HEK293T (cell line): ENCODE data around the gene CARMIL3.

Experiments
- CTCF ChIA-PET: fragments of 350-600 bp; formaldehyde crosslinking; extraction: SDS; loops from one replicate; lab custom pipeline; 2021; ENCODE audit warnings: antibody characterized with exemption, inconsistent platforms; lab: Yijun Ruan, JAX
- POLR2A ChIA-PET: fragments of 350-600 bp; formaldehyde crosslinking; extraction: SDS; loops from one replicate; lab custom pipeline; 2020; ENCODE audit warnings: antibody characterized with exemption, inconsistent platforms; lab: Yijun Ruan, JAX
- DNase-seq: peaks from one replicate; pipeline ENCODE4 v3.0.0; 2012; ENCODE audit warnings: mixed read lengths; ENCODE audit errors: extremely low spot score
- ARNT ChIP-seq: fragments of 450-650 bp; IDR thresholded peaks from 2 replicates; pipeline ENCODE4 v1.6.1; 2017; ENCODE audit warnings: mild to moderate bottlenecking
- BHLHE40 ChIP-seq: fragments of 450-650 bp; IDR thresholded peaks from 2 replicates; pipeline ENCODE4 v1.6.1; 2016; ENCODE audit warnings: mild to moderate bottlenecking, moderate library complexity, borderline replicate concordance
- CTBP1 ChIP-seq: fragments of 450-650 bp; IDR thresholded peaks from 2 replicates; pipeline ENCODE4 v1.6.1; 2016; ENCODE audit warnings: borderline replicate concordance
- ELF4 ChIP-seq: fragments of 450-650 bp; IDR thresholded peaks from 2 replicates; pipeline ENCODE4 v1.6.1; 2017; ENCODE audit warnings: antibody characterized with exemption
- FOXA1 ChIP-seq: fragments of 450-650 bp; IDR thresholded peaks from 2 replicates; pipeline ENCODE4 v1.6.1; 2016; ENCODE audit warnings: mild to moderate bottlenecking
- FOXK2 ChIP-seq: fragments of 450-650 bp; IDR thresholded peaks from 2 replicates; pipeline ENCODE4 v1.6.1; 2016; ENCODE audit warnings: mild to moderate bottlenecking
- FOXM1 ChIP-seq: fragments of 450-650 bp; IDR thresholded peaks from 2 replicates; pipeline ENCODE4 v1.6.1; 2017; ENCODE audit warnings: mild to moderate bottlenecking, borderline replicate concordance
- HDGF ChIP-seq: fragments of 450-650 bp; IDR thresholded peaks from 2 replicates; pipeline ENCODE4 v1.6.1; 2017; ENCODE audit warnings: antibody characterized with exemption, borderline replicate concordance
- L3MBTL2 ChIP-seq: fragments of 450-650 bp; conservative IDR thresholded peaks from 2 replicates; pipeline ENCODE4 v1.6.1; 2016; ENCODE audit warnings: mild to moderate bottlenecking
- LEF1 ChIP-seq: fragments of 450-650 bp; IDR thresholded peaks from 2 replicates; pipeline ENCODE4 v1.6.1; 2017; ENCODE audit warnings: mild to moderate bottlenecking, borderline replicate concordance
- NFRKB ChIP-seq: fragments of 450-650 bp; IDR thresholded peaks from 2 replicates; pipeline ENCODE4 v1.6.1; 2016; ENCODE audit warnings: mild to moderate bottlenecking, moderate library complexity
- PKNOX1 ChIP-seq: fragments of 450-650 bp; IDR thresholded peaks from 2 replicates; pipeline ENCODE4 v1.6.1; 2016
- SP1 ChIP-seq: fragments of 450-650 bp; IDR thresholded peaks from 2 replicates; pipeline ENCODE4 v1.6.1; 2017
- SUZ12 ChIP-seq: fragments of 450-650 bp; IDR thresholded peaks from 2 replicates; pipeline ENCODE4 v1.6.1; 2016; ENCODE audit warnings: mild to moderate bottlenecking
- TARDBP ChIP-seq: fragments of 450-650 bp; IDR thresholded peaks from 2 replicates; pipeline ENCODE4 v1.6.1; 2016
- ZNF384 ChIP-seq: fragments of 450-650 bp; IDR thresholded peaks from 2 replicates; pipeline ENCODE4 v1.6.1; 2016

Gene CARMIL3

DNA sequence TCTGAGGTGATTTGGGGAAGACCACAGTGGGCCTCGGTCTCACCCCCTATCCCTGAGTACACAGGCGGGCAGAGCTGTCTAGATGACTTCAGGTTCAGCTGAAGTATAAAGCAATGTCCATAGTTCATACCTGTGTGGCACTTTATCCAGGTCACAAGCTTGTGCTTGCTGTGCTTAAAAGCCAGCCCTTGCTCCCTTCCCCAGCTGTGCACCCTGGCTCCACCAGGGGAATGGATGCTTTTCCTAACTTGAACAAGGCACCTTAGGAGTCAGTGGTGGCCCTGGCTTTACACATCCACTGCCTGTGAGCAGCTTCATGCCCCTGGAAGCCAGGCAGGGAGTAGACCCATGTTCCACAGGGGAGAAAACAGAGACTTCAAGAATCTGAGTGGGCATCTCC, 5.5 kb downstream of the CARMIL3 start:
- no peak for DNase-seq
- no peak for TF ChIP-seq SUZ12
- no peak for TF ChIP-seq CTBP1
- TF ChIP-seq HDGF, result no peak
- TF ChIP-seq FOXM1, result no peak
- TF ChIP-seq NFRKB, result no peak
- no peak for TF ChIP-seq FOXK2
- no peak for TF ChIP-seq ARNT
- no peak for TF ChIP-seq TARDBP
- TF ChIP-seq BHLHE40, result no peak
- no peak for TF ChIP-seq PKNOX1
- ChIA-PET POLR2A (interaction anchor here (1.6 to 3.7 kb wide), 7 partner anchors 24 to 103 kb away, joined by 4 to 73 read pairs (median 10); partner anchors contain the start of genes DCAF11, EMC9, IRF9 and NRL), CTCF (interaction anchor here (1.4 to 6.9 kb wide), 8 partner anchors 9 to 250 kb away, joined by 5 to 153 read pairs (median 14); partner anchors contain the start of genes DCAF11, IRF9, NRL and PCK2)

DNA sequence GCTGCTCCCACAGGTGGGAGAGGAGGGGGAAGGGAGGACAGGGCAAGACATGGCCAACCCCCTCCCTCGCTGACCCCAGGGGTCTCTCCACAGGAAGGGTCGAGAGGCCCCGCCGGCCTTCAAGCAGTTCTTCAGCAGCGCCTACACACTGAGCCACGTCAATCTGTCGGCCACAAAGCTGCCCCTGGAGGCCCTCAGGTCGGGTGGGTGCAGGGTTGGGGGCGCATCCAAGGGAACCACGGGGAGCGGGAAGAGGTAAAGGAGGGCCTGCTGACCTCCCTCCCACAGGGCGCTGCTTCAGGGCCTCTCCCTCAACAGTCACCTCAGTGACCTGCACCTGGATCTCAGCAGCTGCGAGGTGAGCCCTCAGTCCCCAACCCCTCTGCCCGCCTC, 6.1 kb downstream of the CARMIL3 start:
- ChIA-PET POLR2A (interaction anchor here (0.9 to 3.7 kb wide), 11 partner anchors 15 to 103 kb away, joined by 3 to 73 read pairs (median 7); partner anchors contain the start of genes DCAF11, EMC9, IRF9 and NRL), CTCF (interaction anchor here (0.7 to 6.9 kb wide), 18 partner anchors 8 to 249 kb away, joined by 3 to 153 read pairs (median 5); partner anchors contain the start of genes DCAF11, IRF9, NRL and PCK2)
- no peak for DNase-seq
- TF ChIP-seq ZNF384 (no peak), LEF1 (no peak), FOXM1 (no peak), SP1 (no peak), BHLHE40 (no peak), FOXA1 (no peak), L3MBTL2 (no peak), ELF4 (no peak), HDGF (no peak)

GRCh38 chr14:24058260-24058950, 6.6 kb downstream of the CARMIL3 start:
- ChIA-PET POLR2A (interaction anchor here (0.9 to 3.7 kb wide), 12 partner anchors 14 to 102 kb away, joined by 3 to 73 read pairs (median 6); partner anchors contain the start of genes DCAF11, EMC9, IRF9 and NRL), CTCF (interaction anchor here (0.6 to 6.9 kb wide), 22 partner anchors 8 to 249 kb away, joined by 3 to 153 read pairs (median 5); partner anchors contain the start of genes DCAF11, IRF9, NRL and PCK2)
- no peak for TF ChIP-seq FOXK2
- no peak for TF ChIP-seq ELF4
- no peak for TF ChIP-seq PKNOX1
- TF ChIP-seq LEF1, result no peak
- TF ChIP-seq BHLHE40, result no peak
- no peak for TF ChIP-seq CTBP1
- TF ChIP-seq ARNT, result no peak
- TF ChIP-seq L3MBTL2, result no peak
- no peak for TF ChIP-seq HDGF
- TF ChIP-seq SUZ12, result no peak
- no peak for TF ChIP-seq FOXM1
- TF ChIP-seq NFRKB, result no peak
- TF ChIP-seq TARDBP, result no peak
- peak; percentile 85 for DNase-seq

GRCh38 chr14:24058951-24059475, 7.2 kb downstream of the CARMIL3 start:
- ChIA-PET CTCF (interaction anchor here (0.6 to 6.9 kb wide), 17 partner anchors 7 to 248 kb away, joined by 3 to 153 read pairs (median 5); partner anchors contain the start of genes DCAF11, IRF9, NRL and PCK2), POLR2A (interaction anchor here (0.9 to 3.7 kb wide), 8 partner anchors 14 to 102 kb away, joined by 3 to 73 read pairs (median 10); partner anchors contain the start of genes DCAF11, EMC9, IRF9 and NRL)
- TF ChIP-seq BHLHE40 (no peak), ELF4 (no peak), SUZ12 (no peak), TARDBP (no peak), FOXA1 (no peak), FOXK2 (no peak), NFRKB (no peak), ZNF384 (no peak), SP1 (no peak), HDGF (no peak), FOXM1 (no peak), CTBP1 (no peak), PKNOX1 (no peak), LEF1 (no peak)
- no peak for DNase-seq

DNA sequence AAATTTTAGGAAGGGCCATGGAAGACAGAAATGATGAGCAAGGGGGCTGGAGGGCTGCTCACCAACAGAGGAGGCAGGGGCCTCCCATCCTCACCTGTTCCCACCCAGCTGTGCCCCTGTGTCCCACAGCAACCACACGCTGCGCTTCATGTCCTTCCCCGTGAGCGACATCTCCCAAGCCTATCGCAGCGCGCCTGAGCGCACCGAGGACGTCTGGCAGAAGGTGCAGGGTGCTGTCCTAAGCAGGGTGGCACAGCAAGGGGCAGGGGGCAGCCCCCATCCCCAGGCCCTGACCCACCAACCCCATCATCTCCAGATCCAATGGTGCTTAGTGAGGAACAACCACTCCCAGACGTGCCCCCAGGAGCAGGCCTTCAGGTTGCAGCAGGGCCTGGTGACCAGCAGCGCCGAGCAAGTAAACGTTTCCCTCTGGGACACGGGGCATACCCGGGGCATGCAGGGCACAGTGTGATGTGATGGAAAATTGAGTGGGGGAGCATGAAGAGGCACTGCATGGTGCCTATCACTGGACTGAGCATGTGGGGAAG, 8.1 kb downstream of the CARMIL3 start:
- ChIA-PET POLR2A (interaction anchor here (2.7 kb wide), 1 partner anchor 54 kb away, joined by 26 read pairs; the partner anchor contains the start of genes DCAF11 and NRL), CTCF (interaction anchor here (4.5 to 6.9 kb wide), 2 partner anchors 32 to 47 kb away, joined by 114 to 153 read pairs; partner anchors contain the start of gene PCK2)
- no peak for DNase-seq
- TF ChIP-seq PKNOX1 (no peak), ELF4 (no peak), SUZ12 (no peak), FOXK2 (no peak), FOXA1 (no peak), TARDBP (no peak), BHLHE40 (no peak), HDGF (no peak)
